HUES64 (cell line): Measurements from ENCODE around the gene TNRC6B. TPM values are rescaled to one million over a fixed set of nuclear protein-coding genes. Genes with fewer than 3 reads are reported as not detected.
A peak's percentile ranks its signal among the peaks of the same experiment; 100 is the strongest.
"Not testable (repeated sequence)": the region's sequence is repeated elsewhere in the genome, so short reads cannot be mapped to it uniquely, and the experiment has no call there.

Source experiments
- H3K27ac ChIP-seq: 2 replicates; pipeline ENCODE4 v1.7.0; 2013; ENCODE audit warnings: low read depth, low read length, inconsistent platforms
- H3K27me3 ChIP-seq: 2 replicates; pipeline ENCODE4 v1.6.1; 2013; ENCODE audit warnings: mild to moderate bottlenecking, low read length; ENCODE audit not compliant: insufficient read depth
- H3K36me3 ChIP-seq: 2 replicates; pipeline ENCODE4 v1.6.1; 2013; ENCODE audit warnings: mild to moderate bottlenecking, low read length; ENCODE audit not compliant: insufficient read depth
- H3K4me1 ChIP-seq: 2 replicates; pipeline ENCODE4 v1.6.1; 2013; ENCODE audit warnings: mild to moderate bottlenecking, low read length, moderate library complexity; ENCODE audit not compliant: insufficient read depth
- H3K4me3 ChIP-seq: 2 replicates; pipeline ENCODE4 v1.5.1; 2013; ENCODE audit warnings: mild to moderate bottlenecking, low read length, moderate library complexity
- H3K9ac ChIP-seq: 2 replicates; pipeline ENCODE4 v1.6.1; 2013; ENCODE audit warnings: mild to moderate bottlenecking, low read depth, low read length
- H3K9me3 ChIP-seq: 2 replicates; pipeline ENCODE4 v1.6.1; 2013; ENCODE audit warnings: low read depth, low read length; ENCODE audit not compliant: insufficient read depth
- WGBS: fragments of 150-250, 120-280 bp; methylation state at CpG from one replicate; pipeline ENCODE4 v1.1.7; 2013; ENCODE audit warnings: missing lambda C conversion rate; 5-methylcytosine and 5-hydroxymethylcytosine counted together
- polyA plus RNA-seq, 2 experiments: library from polyadenylated mRNA; stranded (reverse); fragments of 50-300 nt; gene quantifications; one replicate each; pipeline ENCODE4 v1.2.3, GENCODE V29; 2013

TNRC6B gene
- 14.5 TPM for polyA plus RNA-seq (2013, experiment 1 of 2)
- polyA plus RNA-seq (2013, experiment 2 of 2): 15.8 TPM

GRCh38 chr22:40177738-40178416 lies at the start of gene TNRC6B:
Gene TNRC6B (plus strand): TSS chr22:40177925. CDS start chr22:40178136, 211 bp downstream.
- Histone ChIP-seq H3K27me3 (no peaks in the 10 kb centered on the region), H3K27ac (peak within 1 kb of the TSS; percentile 98), H3K9ac (peak within 1 kb of the TSS; percentile 99), H3K9me3 (no peaks in the 10 kb centered on the region), H3K4me3 (peak within 1 kb of the TSS; percentile 91), H3K36me3 (no peaks in the 10 kb centered on the region), H3K4me1 (peaks cover 43% of the 10 kb centered on the region)
- 0% methylated on average over 8 of the region's 10 CpGs for WGBS

GRCh38 chr22:40128989-40129388 lies 48.7 kb upstream of the TNRC6B start:
- Histone ChIP-seq H3K27ac (no peak overlapping the region), H3K36me3 (no peaks in the 10 kb centered on the region)
- 92% methylated on average over 4 of the region's 4 CpGs for WGBS

GRCh38 chr22:40137132-40137531 lies 40.6 kb upstream of the TNRC6B start:
- 91% methylated on average over 4 of the region's 4 CpGs for WGBS
- no peaks in the 10 kb centered on the region for H3K27me3 ChIP-seq
- no peak overlapping the region for H3K27ac ChIP-seq
- no peak overlapping the region for H3K9ac ChIP-seq
- H3K4me1 ChIP-seq: no peaks in the 10 kb centered on the region
- no peak overlapping the region for H3K4me3 ChIP-seq
- no peaks in the 10 kb centered on the region for H3K9me3 ChIP-seq
- H3K36me3 ChIP-seq: no peaks in the 10 kb centered on the region

More at GRCh38 chr22:40128989-40129388, 48.7 kb upstream of the TNRC6B start:
- H3K9ac ChIP-seq: no peak overlapping the region
- H3K4me1 ChIP-seq: no peaks in the 10 kb centered on the region
- no peaks in the 10 kb centered on the region for H3K9me3 ChIP-seq
- no peaks in the 10 kb centered on the region for H3K27me3 ChIP-seq
- H3K4me3 ChIP-seq: no peak overlapping the region

GRCh38 chr22:40138866-40139265 lies 38.9 kb upstream of the TNRC6B start:
- no peaks in the 10 kb centered on the region for H3K9me3 ChIP-seq
- no peaks in the 10 kb centered on the region for H3K27me3 ChIP-seq
- no peak overlapping the region for H3K4me3 ChIP-seq
- H3K4me1 ChIP-seq: no peaks in the 10 kb centered on the region
- H3K27ac ChIP-seq: no peak overlapping the region
- no peak overlapping the region for H3K9ac ChIP-seq
- no peaks in the 10 kb centered on the region for H3K36me3 ChIP-seq

- Histone ChIP-seq H3K27ac (no peak overlapping the region), H3K36me3 (no peaks in the 10 kb centered on the region), H3K9me3 (no peaks in the 10 kb centered on the region), H3K9ac (no peak overlapping the region), H3K27me3 (no peaks in the 10 kb centered on the region), H3K4me1 (no peaks in the 10 kb centered on the region), H3K4me3 (no peak overlapping the region)
- WGBS: 83% methylated on average over 10 of the region's 10 CpGs
These were observed 30.1 kb upstream of the TNRC6B start for GRCh38 chr22:40147388-40148176.

GRCh38 chr22:40153192-40153591 lies 24.5 kb upstream of the TNRC6B start:
- Histone ChIP-seq H3K4me1 (peaks cover 4% of the 10 kb centered on the region), H3K9me3 (no peaks in the 10 kb centered on the region), H3K4me3 (no peak overlapping the region), H3K27ac (no peak overlapping the region), H3K9ac (no peak overlapping the region), H3K36me3 (no peaks in the 10 kb centered on the region), H3K27me3 (no peaks in the 10 kb centered on the region)
- WGBS: 88% methylated on average over 4 of the region's 4 CpGs

- WGBS: 90% methylated on average over 4 of the region's 4 CpGs
- no peak overlapping the region for H3K4me3 ChIP-seq
- H3K36me3 ChIP-seq: no peaks in the 10 kb centered on the region
- H3K27me3 ChIP-seq: no peaks in the 10 kb centered on the region
- no peak overlapping the region for H3K27ac ChIP-seq
- H3K9ac ChIP-seq: no peak overlapping the region
- peaks cover 4% of the 10 kb centered on the region for H3K4me1 ChIP-seq
- H3K9me3 ChIP-seq: no peaks in the 10 kb centered on the region
These were observed 24.0 kb upstream of the TNRC6B start for GRCh38 chr22:40153705-40154104.

GRCh38 chr22:40156001-40156516 lies 21.7 kb upstream of the TNRC6B start:
- Histone ChIP-seq H3K27me3 (no peaks in the 10 kb centered on the region), H3K4me3 (no peak overlapping the region), H3K9ac (no peak overlapping the region), H3K9me3 (no peaks in the 10 kb centered on the region), H3K27ac (no peak overlapping the region), H3K36me3 (0 out of 2 replicates have a peak, but pooled peaks cover 4% of the 10 kb centered on the region), H3K4me1 (peaks cover 4% of the 10 kb centered on the region)
- 56% methylated on average over 7 of the region's 7 CpGs for WGBS

GRCh38 chr22:40156682-40157081 lies 21.0 kb upstream of the TNRC6B start:
- not testable (repeated sequence) for H3K27me3 ChIP-seq, H3K27ac ChIP-seq, H3K4me3 ChIP-seq, H3K4me1 ChIP-seq, H3K36me3 ChIP-seq, H3K9ac ChIP-seq, H3K9me3 ChIP-seq
- WGBS: 87% methylated on average over 5 of the region's 6 CpGs

GRCh38 chr22:40157330-40157945 lies 20.3 kb upstream of the TNRC6B start:
- Histone ChIP-seq H3K9me3 (no peaks in the 10 kb centered on the region), H3K36me3 (0 out of 2 replicates have a peak, but pooled peaks cover 4% of the 10 kb centered on the region), H3K27me3 (no peaks in the 10 kb centered on the region), H3K9ac (no peak overlapping the region), H3K4me1 (peaks cover 4% of the 10 kb centered on the region), H3K4me3 (no peak overlapping the region), H3K27ac (no peak overlapping the region)
- WGBS: 94% methylated on average over 4 of the region's 4 CpGs

GRCh38 chr22:40161194-40161593 lies 16.5 kb upstream of the TNRC6B start:
- Histone ChIP-seq H3K4me1 (peaks cover 2% of the 10 kb centered on the region), H3K27me3 (no peaks in the 10 kb centered on the region), H3K4me3 (no peak overlapping the region), H3K27ac (no peak overlapping the region), H3K36me3 (0 out of 2 replicates have a peak, but pooled peaks cover 4% of the 10 kb centered on the region), H3K9me3 (no peaks in the 10 kb centered on the region), H3K9ac (no peak overlapping the region)
- no CpG with 5 or more reads among the region's 1 CpG for WGBS
